NB4 (cell line): ENCODE measurements around the gene RASA4.
"Not testable (repeated sequence)": the region's sequence is repeated elsewhere in the genome, so short reads cannot be mapped to it uniquely, and the experiment has no call there.

Experiments
- CTCF ChIP-seq: IDR thresholded peaks from one replicate; pipeline ENCODE4 v1.5.1; 2012; ENCODE audit warnings: low read depth, low read length
- MAX ChIP-seq: IDR thresholded peaks from 2 replicates; pipeline ENCODE4 v1.6.1; 2011; ENCODE audit warnings: low read depth, low read length
- MYC ChIP-seq: IDR thresholded peaks from 2 replicates; pipeline ENCODE4 v1.6.1; 2011; ENCODE audit warnings: low read depth, low read length
- POLR2A ChIP-seq: IDR thresholded peaks from 2 replicates; pipeline ENCODE4 v1.6.1; 2011; ENCODE audit warnings: mild to moderate bottlenecking; ENCODE audit not compliant: insufficient read length; ENCODE audit errors: extremely low read depth

GRCh38 chr7:102611013-102611674 is 5.4 kb downstream of the RASA4 start:
- TF ChIP-seq MAX, CTCF, POLR2A, MYC: not testable (repeated sequence)
